NCI-H187 (cell line): ENCODE measurements around the gene ATP5PD.
"Not testable (repeated sequence)": the region's sequence is repeated elsewhere in the genome, so short reads cannot be mapped to it uniquely, and the experiment has no call there.

Source experiments
- DNase-seq, 2 experiments: peaks; one replicate each; lab custom pipeline; 2025; lab: John Stamatoyannopoulos, UW

The ATP5PD gene

DNA sequence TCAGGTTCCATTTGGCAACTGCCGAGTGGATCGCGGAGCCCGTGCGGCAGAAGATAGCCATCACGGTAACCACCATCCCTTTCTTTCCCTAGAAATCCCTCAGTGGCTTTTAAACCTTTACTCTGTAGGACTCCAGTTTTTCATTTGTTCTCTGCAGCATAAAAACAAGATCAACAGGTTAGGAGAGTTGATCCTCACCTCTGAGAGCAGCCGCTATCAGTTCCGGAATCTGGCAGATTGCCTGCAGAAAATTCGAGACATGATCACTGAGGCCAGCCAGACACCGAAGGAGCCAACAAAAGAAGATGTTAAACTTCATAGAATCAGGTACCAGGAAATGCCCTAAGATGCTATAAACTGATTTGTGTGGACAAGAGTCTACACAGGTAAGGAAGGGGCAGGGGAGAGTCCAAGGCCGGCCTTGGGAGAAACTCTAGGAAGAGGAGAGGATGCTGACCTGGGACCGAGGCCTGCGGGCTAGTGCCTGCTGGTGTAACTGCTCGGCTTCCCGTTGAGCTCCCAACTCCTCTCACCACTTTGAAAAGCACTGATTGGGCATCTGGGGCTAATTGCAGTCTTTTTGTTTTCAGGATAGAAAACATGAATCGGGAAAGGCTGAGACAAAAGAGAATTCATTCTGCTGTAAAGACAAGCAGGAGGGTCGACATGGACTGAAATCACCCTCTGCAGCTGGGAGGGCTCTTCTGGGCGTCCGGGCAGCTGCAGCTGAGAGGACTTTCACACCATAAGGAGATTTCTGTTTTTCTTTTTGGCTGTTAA, 26.2 kb downstream of the ATP5PD start:
- DNase-seq: no peak

DNA sequence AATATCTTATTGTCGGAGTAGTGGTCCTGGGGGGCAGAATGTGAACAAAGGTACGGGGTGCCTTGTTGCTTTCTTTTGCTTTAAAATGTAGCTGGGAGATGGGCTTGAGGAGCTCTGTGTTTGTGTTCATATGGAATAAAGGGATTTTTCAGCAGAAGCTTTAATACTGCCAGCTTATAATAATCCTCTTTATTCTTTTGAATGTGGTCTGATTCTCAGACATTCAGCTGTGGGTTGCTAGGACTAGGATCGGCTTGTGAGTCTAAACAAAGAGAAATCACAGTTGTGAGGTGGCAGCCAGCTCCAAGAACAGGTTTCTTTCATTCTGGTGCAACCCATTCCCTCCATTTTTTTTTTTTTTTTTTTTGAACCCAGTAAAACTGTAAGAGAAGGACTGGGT, 27.1 kb downstream of the ATP5PD start:
- DNase-seq: no peak

DNA sequence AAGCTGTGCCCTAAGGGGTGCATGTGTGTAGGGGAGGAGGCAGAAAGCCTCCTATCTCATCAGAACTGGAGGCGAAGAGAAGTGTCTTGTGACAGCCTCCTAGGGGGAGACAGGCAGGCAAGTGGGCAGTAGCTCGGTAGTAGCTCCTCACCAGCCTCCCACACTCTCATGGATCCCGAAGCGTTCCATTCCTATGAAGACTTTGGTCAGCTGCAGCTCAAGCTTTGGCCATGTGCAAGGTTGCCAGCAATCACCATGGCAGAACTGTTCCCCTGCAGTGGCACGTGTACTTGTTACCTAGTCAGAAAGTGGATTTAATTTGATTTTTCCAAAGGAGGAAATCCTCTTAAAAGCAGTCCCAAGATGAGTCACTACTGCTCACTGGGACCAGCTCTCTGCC, 27.6 kb downstream of the ATP5PD start:
- no peak for DNase-seq

DNA sequence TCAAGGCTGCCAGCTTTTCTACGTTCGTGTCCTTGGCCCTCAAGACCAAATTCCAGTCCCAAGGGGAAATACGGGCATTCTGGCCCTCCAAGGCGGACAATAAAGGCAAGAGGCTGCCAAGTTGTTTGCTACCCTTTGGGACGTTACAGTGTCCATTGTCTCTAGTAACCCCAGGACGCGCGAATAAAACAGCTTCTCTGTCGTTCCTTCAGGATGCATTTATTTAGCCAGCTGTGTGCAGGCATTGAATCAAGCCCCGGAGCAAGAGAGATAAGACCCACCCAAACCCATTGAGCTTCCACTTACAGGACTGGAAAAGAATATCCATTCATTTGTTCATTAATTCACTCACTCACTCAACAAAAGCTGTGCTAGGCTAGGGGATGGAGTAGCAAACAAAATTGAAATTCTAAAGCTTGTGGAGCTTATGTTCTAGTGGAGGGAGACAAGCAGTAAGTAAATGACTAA, 33.6 kb downstream of the ATP5PD start:
- no peak for DNase-seq

DNA sequence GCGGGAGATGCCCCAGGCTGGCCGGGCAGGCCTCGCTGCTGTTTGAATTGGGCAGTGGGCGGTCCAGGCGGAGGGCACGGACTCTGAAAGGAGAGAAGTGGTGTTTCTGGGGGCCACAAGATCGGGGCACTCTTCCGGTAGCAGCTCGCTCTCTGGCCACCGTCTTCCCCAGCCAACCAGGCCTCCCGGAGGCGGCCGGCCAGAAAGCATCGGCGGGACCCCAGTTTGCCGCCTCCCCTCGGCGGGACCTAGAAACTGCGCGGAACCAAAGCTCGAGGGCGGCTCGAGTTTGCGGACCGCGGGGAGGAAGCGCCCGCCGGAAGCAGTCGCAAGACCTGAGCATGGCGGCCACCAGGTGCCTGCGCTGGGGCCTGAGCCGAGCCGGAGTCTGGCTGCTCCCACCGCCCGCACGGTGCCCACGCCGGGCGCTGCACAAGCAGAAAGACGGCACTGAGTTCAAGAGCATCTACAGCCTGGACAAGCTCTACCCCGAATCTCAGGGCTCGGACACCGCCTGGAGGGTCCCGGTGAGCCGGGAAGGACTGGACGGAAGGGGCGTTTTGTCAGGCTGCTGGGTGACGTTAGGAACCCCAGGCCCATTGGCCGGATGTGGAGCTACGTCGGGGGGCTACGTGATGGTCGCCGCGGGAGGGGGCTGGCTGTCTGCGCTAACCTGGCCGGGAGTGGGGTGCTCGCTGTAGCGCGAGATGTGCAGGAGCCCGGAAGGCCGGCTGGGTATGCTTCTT, 34.2 kb downstream of the ATP5PD start, which contains the start of gene MRPL58:
TSS of gene MRPL58 (plus strand) at position 325 of the 746 bp plus-strand sequence. CDS start at position 342, 17 bp downstream.
- DNase-seq: peak; percentile 53 to 66

DNA sequence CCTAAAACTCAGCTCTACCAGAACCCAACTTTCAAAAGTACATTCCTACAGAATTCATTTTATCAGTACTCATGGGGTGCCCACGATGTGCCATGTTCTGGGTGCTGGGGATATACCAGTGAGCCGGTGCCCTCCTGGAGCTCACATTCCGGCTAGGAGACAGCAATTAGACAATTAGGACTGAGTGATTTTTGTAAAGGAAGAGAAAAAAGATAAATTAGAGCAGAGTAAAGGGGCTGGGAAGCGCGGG, 34.7 kb downstream of the ATP5PD start:
- DNase-seq: no peak

DNA sequence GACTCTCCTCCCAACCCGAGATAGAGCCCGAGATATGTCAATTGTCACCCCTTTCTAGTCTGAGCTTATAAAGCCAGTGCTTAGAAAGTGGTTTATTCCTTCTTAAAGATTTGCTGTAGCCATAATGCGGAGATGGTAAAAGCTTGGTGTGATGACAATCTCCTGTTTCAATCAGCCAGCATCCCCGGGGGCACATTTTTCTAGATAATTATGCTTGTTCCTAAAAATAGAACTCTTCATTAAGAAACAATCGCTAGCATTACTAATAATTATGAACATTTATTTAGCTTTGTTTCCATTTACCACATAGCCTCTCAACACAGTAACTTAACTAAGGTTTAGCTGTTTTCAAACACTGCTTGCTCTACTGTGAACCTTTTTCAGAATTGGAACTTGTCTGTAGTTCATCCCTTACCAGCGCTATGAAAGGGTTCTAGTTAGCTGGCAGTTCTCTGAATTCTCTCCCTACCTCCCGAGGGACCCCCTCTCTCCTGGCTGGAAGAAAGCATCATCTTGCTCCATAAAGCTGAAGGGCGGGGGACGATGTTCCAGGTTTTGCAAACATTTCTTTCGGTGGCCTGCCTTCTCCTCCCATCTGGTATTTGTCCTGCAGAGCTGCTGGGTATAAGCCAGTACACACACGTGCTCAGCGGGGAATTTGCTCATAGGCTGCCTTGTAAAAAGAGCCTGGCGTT, 35.2 kb downstream of the ATP5PD start:
- no peak for DNase-seq

DNA sequence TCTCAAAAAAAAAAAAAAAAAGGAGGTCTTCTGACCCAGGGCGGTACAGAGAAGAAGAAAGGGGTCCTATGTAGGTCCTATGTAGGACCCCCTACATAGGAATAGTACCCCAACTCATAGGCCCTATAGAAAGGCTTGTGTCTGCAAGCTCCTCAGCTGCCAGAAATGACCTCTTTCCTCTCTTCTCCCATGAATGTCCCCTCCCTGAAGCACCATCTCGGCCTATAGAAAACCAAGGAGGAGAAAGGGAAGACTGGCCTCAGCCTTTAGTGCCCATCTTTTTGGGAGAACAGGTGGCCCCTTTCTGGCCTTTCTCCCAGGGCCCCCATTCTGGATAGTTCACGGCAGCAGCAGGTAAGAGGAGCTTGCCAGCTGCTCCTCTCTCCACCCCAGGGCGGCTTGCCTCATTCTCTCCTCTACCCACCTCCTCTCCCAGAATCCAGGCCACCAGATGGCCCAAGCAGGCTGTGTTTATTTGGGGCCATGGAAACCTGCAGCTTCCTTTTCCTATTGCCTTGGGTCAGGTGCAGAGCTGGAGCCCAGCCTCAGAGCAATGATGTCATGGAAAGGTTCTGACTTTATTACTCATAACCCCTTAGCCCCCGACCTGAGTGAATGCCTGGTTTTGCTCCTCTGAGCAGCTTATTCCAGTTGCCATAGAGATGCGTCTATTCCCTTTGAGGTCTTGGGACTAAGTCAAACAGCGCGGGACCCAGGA, 35.9 kb downstream of the ATP5PD start:
- no peak for DNase-seq

DNA sequence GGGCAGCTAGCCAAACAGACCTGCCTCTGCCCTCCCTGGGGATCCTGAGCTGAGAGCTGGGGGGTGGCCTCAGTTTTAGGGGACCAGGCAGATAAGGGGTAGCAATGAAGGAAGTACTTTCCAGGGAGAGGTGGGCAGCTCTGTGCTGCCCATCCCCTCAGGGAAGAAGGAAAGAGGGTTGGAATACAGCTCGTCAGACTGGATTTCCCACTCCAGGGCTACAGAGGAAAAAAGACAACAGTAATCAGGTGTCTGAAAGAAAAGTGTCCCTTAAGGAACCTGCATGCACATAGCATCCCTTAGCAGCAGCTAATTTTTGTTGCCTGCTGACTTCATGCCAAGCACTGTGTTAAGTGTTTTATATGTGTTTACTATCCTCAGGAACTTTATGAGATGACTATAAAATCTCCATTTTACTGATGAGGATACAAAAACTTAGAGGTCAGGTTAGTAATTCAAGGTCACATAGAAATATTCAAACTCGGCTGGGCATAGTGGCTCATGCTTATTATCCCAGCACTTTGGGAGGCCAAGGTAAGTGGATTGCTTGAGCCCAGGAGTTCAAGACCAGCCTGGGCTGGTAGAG, 37.5 kb downstream of the ATP5PD start:
- DNase-seq: no peak

DNA sequence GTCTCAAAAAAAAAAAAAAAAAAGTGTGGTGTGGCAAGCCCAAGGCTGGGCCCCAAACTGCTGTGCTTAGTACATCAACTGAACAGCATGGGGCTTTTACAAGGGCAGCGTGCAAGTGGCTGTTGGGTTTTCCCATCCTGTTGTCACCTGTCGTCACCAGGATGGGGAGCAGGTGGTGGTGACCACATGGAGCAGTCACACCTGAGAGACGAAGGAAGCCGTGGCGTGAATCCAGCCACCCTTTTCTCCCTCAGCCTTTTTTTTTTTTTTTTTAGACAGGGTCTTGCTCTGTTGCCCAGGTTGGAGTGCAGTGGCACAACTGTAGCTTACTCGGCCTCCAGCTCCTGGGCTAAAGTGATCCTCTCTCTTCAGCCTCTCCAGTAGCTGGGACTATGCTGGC, 38.4 kb downstream of the ATP5PD start:
- DNase-seq: no peak

DNA sequence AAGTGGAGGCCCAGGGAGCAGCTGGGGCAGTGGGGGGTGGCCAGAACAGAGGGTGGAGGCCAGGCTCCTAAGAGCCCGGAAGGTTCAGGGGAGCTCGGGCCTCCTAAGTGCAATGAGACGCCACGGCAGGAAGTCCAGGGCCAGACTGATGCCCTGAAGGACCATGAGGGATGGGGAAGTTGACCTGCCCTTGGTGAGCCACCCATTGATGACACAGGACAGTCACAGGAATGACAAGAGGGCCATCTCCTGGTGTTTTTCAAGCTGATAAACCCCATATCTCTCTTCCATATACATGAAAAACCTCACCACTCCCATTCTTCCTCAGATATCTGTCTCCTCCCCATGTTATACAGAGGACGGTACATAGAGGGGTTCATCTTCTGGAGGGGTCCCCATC, 40.1 kb downstream of the ATP5PD start:
- no peak for DNase-seq

DNA sequence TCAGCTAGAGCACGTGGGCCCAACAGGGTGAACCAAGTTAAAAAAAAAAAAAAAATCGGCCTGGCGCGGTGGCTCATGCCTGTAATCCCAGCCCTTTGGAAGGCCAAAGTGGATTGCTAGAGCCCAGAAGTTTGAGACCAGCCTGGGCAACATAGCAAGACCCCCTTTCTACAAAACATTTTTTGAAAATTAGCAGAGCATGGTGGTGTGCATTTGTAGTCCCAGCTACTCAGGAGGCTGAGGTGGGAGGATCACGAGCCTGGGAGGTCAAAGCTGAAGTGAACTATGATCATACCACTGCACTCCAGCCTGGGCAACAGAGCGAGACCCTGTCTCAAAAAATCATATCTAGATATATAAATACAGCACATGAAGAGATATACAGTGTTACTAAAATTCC, 40.7 kb downstream of the ATP5PD start:
- DNase-seq: not testable (repeated sequence)

DNA sequence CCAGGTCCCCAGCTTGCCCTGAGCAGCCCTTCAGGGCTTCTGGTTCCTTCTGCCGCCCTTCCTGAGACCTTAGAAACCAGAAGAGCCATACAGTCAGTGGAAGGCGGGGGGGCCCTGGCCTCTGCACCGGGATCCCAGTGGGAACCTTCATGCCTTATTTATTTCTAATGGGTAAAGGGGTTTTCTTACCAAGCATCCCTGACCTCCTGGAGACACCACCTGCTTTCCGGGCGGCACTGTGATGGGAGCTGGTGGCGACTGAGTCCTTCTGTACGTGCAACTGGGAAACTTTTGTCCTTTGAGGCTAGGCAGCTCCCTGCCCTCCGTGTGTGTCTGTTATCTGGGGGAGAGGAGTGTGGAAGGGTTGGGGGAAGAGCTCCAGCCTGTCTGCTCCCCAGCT, 41.5 kb downstream of the ATP5PD start:
- DNase-seq: no peak

DNA sequence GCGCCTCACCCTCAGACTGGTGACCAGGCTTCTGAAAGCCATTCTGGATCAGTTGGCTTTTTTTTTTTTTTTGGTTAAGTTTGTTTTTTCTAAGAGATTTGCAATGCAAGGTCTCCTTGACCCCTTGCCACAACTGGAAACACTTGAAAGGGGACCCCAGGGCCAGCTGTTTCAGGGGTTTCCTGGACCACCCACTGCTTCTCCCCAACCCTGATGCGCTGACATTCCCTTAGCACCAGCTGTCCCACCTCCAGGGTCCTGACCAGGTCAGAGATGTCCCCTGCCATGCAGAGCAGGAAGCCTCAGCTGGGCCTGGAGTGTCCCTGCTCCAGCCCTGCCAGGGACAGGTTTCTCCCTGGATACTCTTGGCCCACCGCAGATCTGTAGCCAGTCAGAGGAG, 42.4 kb downstream of the ATP5PD start:
- no peak for DNase-seq

DNA sequence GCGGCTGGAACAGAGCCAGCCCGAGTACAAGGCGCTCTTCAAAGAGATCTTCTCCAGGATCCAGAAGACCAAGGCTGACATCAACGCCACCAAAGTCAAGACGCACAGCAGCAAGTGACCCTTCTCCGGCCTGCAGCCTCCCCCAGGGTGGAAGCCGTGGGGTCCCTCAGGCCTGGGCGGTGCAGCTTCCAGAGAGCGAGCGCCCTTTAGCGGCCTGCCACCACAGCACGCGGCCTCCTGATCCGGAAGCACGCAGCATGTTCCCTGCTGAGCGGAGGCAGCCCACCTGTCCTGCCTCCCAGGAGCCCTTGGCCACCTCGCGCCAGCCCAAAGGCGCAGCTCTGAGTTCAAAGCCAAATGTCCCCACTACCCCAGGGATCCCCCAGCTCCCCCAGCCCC, 42.8 kb downstream of the ATP5PD start:
- DNase-seq: no peak

DNA sequence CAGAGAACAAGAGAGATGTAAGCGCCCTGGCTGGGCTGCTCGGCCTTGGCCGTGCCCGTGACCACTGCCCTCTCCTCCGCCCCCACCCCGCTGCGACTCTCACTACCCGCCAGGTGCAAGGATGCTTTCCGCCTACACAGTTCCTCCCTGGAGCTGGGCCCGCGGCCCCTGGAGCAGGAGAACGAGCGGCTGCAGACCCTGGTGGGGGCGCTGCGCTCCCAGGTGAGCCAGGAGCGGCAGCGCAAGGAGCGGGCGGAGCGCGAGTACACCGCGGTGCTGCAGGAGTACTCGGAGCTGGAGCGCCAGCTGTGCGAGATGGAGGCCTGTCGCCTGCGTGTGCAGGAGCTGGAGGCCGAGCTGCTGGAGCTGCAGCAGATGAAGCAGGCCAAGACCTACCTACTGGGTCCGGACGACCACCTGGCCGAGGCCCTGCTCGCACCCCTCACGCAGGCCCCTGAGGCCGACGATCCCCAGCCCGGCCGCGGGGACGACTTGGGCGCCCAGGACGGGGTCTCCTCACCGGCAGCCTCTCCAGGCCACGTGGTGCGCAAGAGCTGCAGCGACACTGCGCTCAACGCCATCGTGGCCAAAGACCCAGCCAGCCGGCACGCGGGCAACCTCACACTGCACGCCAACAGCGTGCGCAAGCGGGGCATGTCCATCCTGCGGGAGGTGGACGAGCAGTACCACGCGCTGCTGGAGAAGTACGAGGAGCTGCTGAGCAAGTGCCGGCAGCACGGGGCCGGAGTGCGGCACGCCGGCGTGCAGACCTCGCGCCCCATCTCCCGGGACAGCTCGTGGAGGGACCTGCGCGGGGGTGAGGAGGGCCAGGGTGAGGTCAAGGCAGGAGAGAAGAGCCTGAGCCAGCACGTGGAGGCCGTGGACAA, 43.5 kb downstream of the ATP5PD start:
- DNase-seq: no peak

DNA sequence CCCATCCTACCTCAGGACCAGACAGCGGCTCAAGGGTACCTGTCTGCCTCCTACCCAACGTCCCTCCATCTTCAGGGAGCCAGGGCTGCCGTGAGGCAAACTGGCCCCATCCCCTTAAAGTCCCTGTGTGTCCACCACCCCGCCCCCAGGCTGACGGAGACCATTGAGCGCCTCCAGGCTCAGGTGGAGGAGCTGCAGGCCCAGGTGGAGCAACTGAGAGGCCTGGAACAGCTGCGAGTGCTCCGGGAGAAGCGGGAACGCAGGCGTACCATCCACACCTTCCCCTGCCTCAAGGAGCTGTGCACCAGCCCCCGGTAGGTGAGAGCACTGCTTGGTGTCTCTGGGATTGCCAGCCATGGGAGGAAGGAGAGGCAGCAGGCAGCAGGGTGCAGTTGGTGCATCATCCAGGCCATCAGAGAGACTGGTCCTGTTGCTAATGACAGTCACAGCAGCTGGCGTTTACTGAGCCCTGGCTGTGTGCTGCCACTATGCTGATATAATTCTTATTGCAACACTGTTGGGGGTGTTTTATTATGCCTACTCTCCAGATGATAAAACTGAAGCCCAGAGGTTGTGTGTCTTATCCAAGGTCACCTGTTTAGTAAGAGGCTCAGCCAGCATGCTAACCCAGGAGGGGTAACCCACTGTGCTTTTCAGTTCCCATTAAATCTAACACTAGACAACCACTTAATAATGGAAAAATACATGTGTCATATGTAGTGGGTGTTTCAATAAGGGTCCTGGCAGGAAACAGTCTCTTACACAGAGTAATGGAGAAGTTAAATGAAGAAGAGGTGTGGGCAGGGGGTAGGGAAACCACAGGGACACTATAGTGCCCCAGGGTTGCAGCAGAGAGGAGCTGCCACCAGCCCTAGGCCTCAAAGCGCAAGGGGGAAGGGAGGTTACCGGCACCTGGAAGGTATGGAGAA, 44.6 kb downstream of the ATP5PD start:
- no peak for DNase-seq

DNA sequence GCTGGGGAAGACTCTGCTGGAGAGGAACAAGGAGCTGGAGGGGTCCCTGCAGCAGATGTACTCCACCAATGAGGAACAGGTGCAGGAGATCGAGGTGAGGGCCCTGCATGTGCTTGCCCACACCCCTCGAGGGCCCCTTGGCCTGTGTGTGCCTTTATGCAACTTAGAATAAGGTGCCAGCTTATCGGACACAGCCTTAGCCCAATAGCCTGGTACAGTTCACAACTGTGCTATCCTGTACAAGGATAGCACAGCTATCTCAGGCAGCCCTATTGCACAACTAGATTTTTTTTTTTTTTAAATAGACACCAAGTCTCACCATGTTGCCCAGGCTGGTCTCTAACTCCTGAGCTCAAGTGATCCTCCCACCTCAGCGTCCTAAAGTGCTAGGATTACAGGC, 47.2 kb downstream of the ATP5PD start:
- no peak for DNase-seq

DNA sequence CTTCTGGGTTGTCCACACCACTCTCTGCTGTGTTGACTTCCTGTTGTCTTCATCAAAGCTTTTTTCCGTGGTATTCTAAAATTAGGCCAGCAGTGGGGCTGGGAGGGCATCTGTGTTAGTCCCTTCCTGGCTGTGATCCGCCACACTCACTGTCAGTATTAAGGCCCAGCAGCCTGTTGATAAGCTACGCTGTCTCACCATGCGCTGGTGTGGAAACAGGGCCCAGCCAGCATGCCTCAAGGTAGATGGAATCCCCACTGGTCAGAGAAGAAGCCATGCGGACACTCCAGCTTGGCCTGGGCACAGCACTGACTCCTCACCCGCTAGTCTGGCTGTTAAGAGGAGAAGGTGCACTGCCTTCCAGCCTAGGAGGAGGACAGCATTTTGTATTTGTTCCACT, 48.0 kb downstream of the ATP5PD start:
- DNase-seq: no peak

DNA sequence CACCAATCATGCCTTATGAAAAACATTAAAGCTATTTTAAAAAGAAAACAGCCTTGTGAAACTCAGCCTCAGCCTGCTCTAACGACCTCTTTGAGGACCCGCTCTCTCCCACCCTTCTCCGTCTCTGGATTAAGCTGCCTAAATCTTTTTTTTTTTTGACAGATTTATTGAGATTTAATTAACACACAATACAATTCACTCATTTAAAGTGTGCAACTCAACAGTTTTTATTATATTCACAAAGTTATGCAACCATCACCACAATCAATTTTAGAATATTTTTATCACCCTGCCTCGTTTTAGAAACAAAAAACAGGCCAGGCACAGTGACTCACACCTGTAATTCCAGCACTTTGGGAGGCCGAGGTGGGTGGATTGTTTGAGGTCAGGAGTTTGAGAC, 50.9 kb downstream of the ATP5PD start:
- DNase-seq: no peak
